Measurements from ENCODE around the gene ENOX1.

The ENOX1 gene

GRCh38 chr13:43652760-43653159, 134.0 kb downstream of the ENOX1 start:
- Histone ChIP-seq H3K9me3 (ENCODE audit: control insufficient read depth in 1 of 2, low read length in 2 of 2) (no peaks in the 10 kb centered on the region), H3K4me1 (ENCODE audit: control insufficient read depth in 1 of 2, insufficient read depth in 2 of 2, low read length in 2 of 2) (no peaks in the 10 kb centered on the region), H3K4me3 (ENCODE audit: low read depth in 1 of 2, low read length in 2 of 2) (no peak overlapping the region), H3K27ac (ENCODE audit: low read length) (no peak overlapping the region), H3K36me3 (ENCODE audit: control insufficient read depth in 1 of 2, insufficient read depth in 2 of 2, low read length in 2 of 2) (no peaks in the 10 kb centered on the region), H3K27me3 (ENCODE audit: low read depth, low read length) (no peaks in the 10 kb centered on the region)

- Histone ChIP-seq H3K36me3 (ENCODE audit: control insufficient read depth in 1 of 2, insufficient read depth in 2 of 2, low read length in 2 of 2) (no peaks in the 10 kb centered on the region), H3K27me3 (ENCODE audit: low read depth, low read length) (no peaks in the 10 kb centered on the region), H3K4me1 (ENCODE audit: control insufficient read depth in 1 of 2, insufficient read depth in 2 of 2, low read length in 2 of 2) (no peaks in the 10 kb centered on the region), H3K27ac (ENCODE audit: low read length) (no peak overlapping the region), H3K4me3 (ENCODE audit: low read depth in 1 of 2, low read length in 2 of 2) (no peak overlapping the region), H3K9me3 (ENCODE audit: control insufficient read depth in 1 of 2, low read length in 2 of 2) (no peaks in the 10 kb centered on the region)
Observed at GRCh38 chr13:43650882-43651281, 135.9 kb downstream of the ENOX1 start.

- Histone ChIP-seq H3K27me3 (ENCODE audit: low read depth, low read length) (no peaks in the 10 kb centered on the region), H3K4me1 (ENCODE audit: control insufficient read depth in 1 of 2, insufficient read depth in 2 of 2, low read length in 2 of 2) (no peaks in the 10 kb centered on the region), H3K9me3 (ENCODE audit: control insufficient read depth in 1 of 2, low read length in 2 of 2) (no peaks in the 10 kb centered on the region), H3K27ac (ENCODE audit: low read length) (no peak overlapping the region), H3K36me3 (ENCODE audit: control insufficient read depth in 1 of 2, insufficient read depth in 2 of 2, low read length in 2 of 2) (no peaks in the 10 kb centered on the region), H3K4me3 (ENCODE audit: low read depth in 1 of 2, low read length in 2 of 2) (no peak overlapping the region)
Observed at GRCh38 chr13:43648733-43649132, 138.0 kb downstream of the ENOX1 start.

- no peaks in the 10 kb centered on the region for H3K9me3 ChIP-seq (ENCODE audit: control insufficient read depth in 1 of 2, low read length in 2 of 2)
- H3K36me3 ChIP-seq (ENCODE audit: control insufficient read depth in 1 of 2, insufficient read depth in 2 of 2, low read length in 2 of 2) = no peaks in the 10 kb centered on the region
- no peak overlapping the region for H3K27ac ChIP-seq (ENCODE audit: low read length)
Observed at GRCh38 chr13:43647471-43647870, 139.3 kb downstream of the ENOX1 start.

GRCh38 chr13:43640476-43640875, 146.3 kb downstream of the ENOX1 start:
- H3K27ac ChIP-seq (ENCODE audit: low read length) = no peak overlapping the region

More at GRCh38 chr13:43647471-43647870, 139.3 kb downstream of the ENOX1 start:
- H3K4me3 ChIP-seq (ENCODE audit: low read depth in 1 of 2, low read length in 2 of 2) = no peak overlapping the region
- no peaks in the 10 kb centered on the region for H3K4me1 ChIP-seq (ENCODE audit: control insufficient read depth in 1 of 2, insufficient read depth in 2 of 2, low read length in 2 of 2)
- H3K27me3 ChIP-seq (ENCODE audit: low read depth, low read length) = no peaks in the 10 kb centered on the region

GRCh38 chr13:43631106-43631505, 155.7 kb downstream of the ENOX1 start:
- no peaks in the 10 kb centered on the region for H3K36me3 ChIP-seq (ENCODE audit: control insufficient read depth in 1 of 2, insufficient read depth in 2 of 2, low read length in 2 of 2)
- no peaks in the 10 kb centered on the region for H3K9me3 ChIP-seq (ENCODE audit: control insufficient read depth in 1 of 2, low read length in 2 of 2)
- H3K27ac ChIP-seq (ENCODE audit: low read length) = no peak overlapping the region
- no peaks in the 10 kb centered on the region for H3K4me1 ChIP-seq (ENCODE audit: control insufficient read depth in 1 of 2, insufficient read depth in 2 of 2, low read length in 2 of 2)
- H3K27me3 ChIP-seq (ENCODE audit: low read depth, low read length) = no peaks in the 10 kb centered on the region
- no peak overlapping the region for H3K4me3 ChIP-seq (ENCODE audit: low read depth in 1 of 2, low read length in 2 of 2)

More at GRCh38 chr13:43640476-43640875, 146.3 kb downstream of the ENOX1 start:
- H3K36me3 ChIP-seq (ENCODE audit: control insufficient read depth in 1 of 2, insufficient read depth in 2 of 2, low read length in 2 of 2) = no peaks in the 10 kb centered on the region
- H3K4me3 ChIP-seq (ENCODE audit: low read depth in 1 of 2, low read length in 2 of 2) = no peak overlapping the region
- H3K9me3 ChIP-seq (ENCODE audit: control insufficient read depth in 1 of 2, low read length in 2 of 2) = no peaks in the 10 kb centered on the region
- no peaks in the 10 kb centered on the region for H3K27me3 ChIP-seq (ENCODE audit: low read depth, low read length)
- no peaks in the 10 kb centered on the region for H3K4me1 ChIP-seq (ENCODE audit: control insufficient read depth in 1 of 2, insufficient read depth in 2 of 2, low read length in 2 of 2)

GRCh38 chr13:43629691-43630480, 156.9 kb downstream of the ENOX1 start:
- H3K4me1 ChIP-seq (ENCODE audit: control insufficient read depth in 1 of 2, insufficient read depth in 2 of 2, low read length in 2 of 2) = no peaks in the 10 kb centered on the region
- H3K27ac ChIP-seq (ENCODE audit: low read length) = no peak overlapping the region
- H3K36me3 ChIP-seq (ENCODE audit: control insufficient read depth in 1 of 2, insufficient read depth in 2 of 2, low read length in 2 of 2) = no peaks in the 10 kb centered on the region
- H3K4me3 ChIP-seq (ENCODE audit: low read depth in 1 of 2, low read length in 2 of 2) = no peak overlapping the region
- H3K9me3 ChIP-seq (ENCODE audit: control insufficient read depth in 1 of 2, low read length in 2 of 2) = no peaks in the 10 kb centered on the region
- H3K27me3 ChIP-seq (ENCODE audit: low read depth, low read length) = no peaks in the 10 kb centered on the region

- Histone ChIP-seq H3K27me3 (ENCODE audit: low read depth, low read length) (no peaks in the 10 kb centered on the region), H3K36me3 (ENCODE audit: control insufficient read depth in 1 of 2, insufficient read depth in 2 of 2, low read length in 2 of 2) (no peaks in the 10 kb centered on the region), H3K4me3 (ENCODE audit: low read depth in 1 of 2, low read length in 2 of 2) (no peak overlapping the region), H3K4me1 (ENCODE audit: control insufficient read depth in 1 of 2, insufficient read depth in 2 of 2, low read length in 2 of 2) (no peaks in the 10 kb centered on the region), H3K27ac (ENCODE audit: low read length) (no peak overlapping the region), H3K9me3 (ENCODE audit: control insufficient read depth in 1 of 2, low read length in 2 of 2) (no peaks in the 10 kb centered on the region)
Observed at GRCh38 chr13:43626994-43627393, 159.8 kb downstream of the ENOX1 start.

- no peaks in the 10 kb centered on the region for H3K36me3 ChIP-seq (ENCODE audit: control insufficient read depth in 1 of 2, insufficient read depth in 2 of 2, low read length in 2 of 2)
- H3K4me1 ChIP-seq (ENCODE audit: control insufficient read depth in 1 of 2, insufficient read depth in 2 of 2, low read length in 2 of 2) = peaks cover 0 to 8% of the 10 kb centered on the region in 2 donors
- no peak overlapping the region for H3K4me3 ChIP-seq (ENCODE audit: low read depth in 1 of 2, low read length in 2 of 2)
- H3K9me3 ChIP-seq (ENCODE audit: control insufficient read depth in 1 of 2, low read length in 2 of 2) = peaks cover 0 to 3% of the 10 kb centered on the region in 2 donors
- H3K27me3 ChIP-seq (ENCODE audit: low read depth, low read length) = no peaks in the 10 kb centered on the region
- no peak overlapping the region for H3K27ac ChIP-seq (ENCODE audit: low read length)
Observed at GRCh38 chr13:43614063-43614462, 172.7 kb downstream of the ENOX1 start.

- Histone ChIP-seq H3K36me3 (ENCODE audit: control insufficient read depth in 1 of 2, insufficient read depth in 2 of 2, low read length in 2 of 2) (no peaks in the 10 kb centered on the region), H3K9me3 (ENCODE audit: control insufficient read depth in 1 of 2, low read length in 2 of 2) (no peaks in the 10 kb centered on the region), H3K4me1 (ENCODE audit: control insufficient read depth in 1 of 2, insufficient read depth in 2 of 2, low read length in 2 of 2) (peaks cover 0 to 8% of the 10 kb centered on the region in 2 donors), H3K27me3 (ENCODE audit: low read depth, low read length) (no peaks in the 10 kb centered on the region), H3K4me3 (ENCODE audit: low read depth in 1 of 2, low read length in 2 of 2) (no peak overlapping the region), H3K27ac (ENCODE audit: low read length) (no peak overlapping the region)
Observed at GRCh38 chr13:43611281-43612273, 175.2 kb downstream of the ENOX1 start.

- Histone ChIP-seq H3K9me3 (ENCODE audit: control insufficient read depth in 1 of 2, low read length in 2 of 2) (peaks cover 0 to 12% of the 10 kb centered on the region in 2 donors), H3K36me3 (ENCODE audit: control insufficient read depth in 1 of 2, insufficient read depth in 2 of 2, low read length in 2 of 2) (no peaks in the 10 kb centered on the region), H3K4me3 (ENCODE audit: low read depth in 1 of 2, low read length in 2 of 2) (no peak overlapping the region), H3K4me1 (ENCODE audit: control insufficient read depth in 1 of 2, insufficient read depth in 2 of 2, low read length in 2 of 2) (peaks cover 0 to 8% of the 10 kb centered on the region in 2 donors), H3K27me3 (ENCODE audit: low read depth, low read length) (no peaks in the 10 kb centered on the region), H3K27ac (ENCODE audit: low read length) (no peak overlapping the region)
Observed at GRCh38 chr13:43608400-43609137, 178.2 kb downstream of the ENOX1 start.

All from muscle layer of duodenum (tissue), 2 donors.